Measurements from ENCODE around the gene KDM4B. TPM values are rescaled to one million over a fixed set of nuclear protein-coding genes. Genes with fewer than 3 reads are reported as not detected.
"Not testable (repeated sequence)": the region's sequence is repeated elsewhere in the genome, so short reads cannot be mapped to it uniquely, and the experiment has no call there.

Gene KDM4B
- total RNA-seq, 1 donor from 2014 or later = 46.0 TPM

DNA sequence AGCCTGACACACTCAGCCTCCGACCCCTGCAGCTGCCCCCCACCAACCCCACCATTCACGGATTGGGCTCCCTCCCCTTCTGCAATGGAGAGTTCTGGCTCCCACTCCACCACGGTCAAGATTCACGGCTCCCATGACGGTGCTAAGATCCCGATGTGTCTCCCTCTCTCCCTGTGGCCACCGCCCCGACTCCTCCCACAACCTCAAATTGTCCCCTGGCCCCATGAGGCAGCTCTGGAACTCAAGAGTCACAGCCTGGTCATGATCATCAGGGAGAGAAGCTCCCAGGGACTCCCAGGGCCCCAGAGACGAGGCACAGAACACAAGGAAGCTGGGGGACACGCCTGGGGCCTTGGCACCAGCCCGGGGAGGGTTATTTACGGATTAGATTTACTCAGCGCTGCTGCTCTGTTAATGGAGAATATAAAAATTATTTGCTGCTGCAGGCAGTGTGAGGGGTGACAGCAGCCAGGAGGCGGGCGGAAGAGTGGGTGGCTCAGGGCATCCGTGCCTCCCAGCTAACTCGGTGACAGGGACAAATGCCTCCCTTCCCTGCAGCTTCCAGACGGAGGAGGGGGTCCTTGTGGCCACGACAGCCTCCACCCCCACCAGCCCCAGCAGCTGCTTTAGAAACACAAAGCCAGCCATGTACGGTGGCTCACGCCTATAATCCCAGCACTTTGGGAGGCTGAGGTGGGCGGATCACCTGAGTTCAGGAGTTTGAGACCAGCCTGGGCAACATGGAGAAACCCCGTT, 187.5 kb downstream of the KDM4B start:
- Histone ChIP-seq H3K4me1 (no peaks in the 10 kb centered on the region), H3K27me3 (no peaks in the 10 kb centered on the region), H3K4me3 (no peak overlapping the region), H3K36me3 (peaks cover 4 to 9% of the 10 kb centered on the region in 2 donors), H3K27ac (no peak overlapping the region), H3K9me3 (no peaks in the 10 kb centered on the region)
- DNase-seq (ENCODE audit: low spot score in 2 of 2) = no peak
- TF ChIP-seq, protein P1, sequence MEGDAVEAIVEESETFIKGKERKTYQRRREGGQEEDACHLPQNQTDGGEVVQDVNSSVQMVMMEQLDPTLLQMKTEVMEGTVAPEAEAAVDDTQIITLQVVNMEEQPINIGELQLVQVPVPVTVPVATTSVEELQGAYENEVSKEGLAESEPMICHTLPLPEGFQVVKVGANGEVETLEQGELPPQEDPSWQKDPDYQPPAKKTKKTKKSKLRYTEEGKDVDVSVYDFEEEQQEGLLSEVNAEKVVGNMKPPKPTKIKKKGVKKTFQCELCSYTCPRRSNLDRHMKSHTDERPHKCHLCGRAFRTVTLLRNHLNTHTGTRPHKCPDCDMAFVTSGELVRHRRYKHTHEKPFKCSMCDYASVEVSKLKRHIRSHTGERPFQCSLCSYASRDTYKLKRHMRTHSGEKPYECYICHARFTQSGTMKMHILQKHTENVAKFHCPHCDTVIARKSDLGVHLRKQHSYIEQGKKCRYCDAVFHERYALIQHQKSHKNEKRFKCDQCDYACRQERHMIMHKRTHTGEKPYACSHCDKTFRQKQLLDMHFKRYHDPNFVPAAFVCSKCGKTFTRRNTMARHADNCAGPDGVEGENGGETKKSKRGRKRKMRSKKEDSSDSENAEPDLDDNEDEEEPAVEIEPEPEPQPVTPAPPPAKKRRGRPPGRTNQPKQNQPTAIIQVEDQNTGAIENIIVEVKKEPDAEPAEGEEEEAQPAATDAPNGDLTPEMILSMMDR (IDR thresholded peaks at IDR 0.05) = no peak
- intact Hi-C loops (cut with DNase I) = no loop called here

DNA sequence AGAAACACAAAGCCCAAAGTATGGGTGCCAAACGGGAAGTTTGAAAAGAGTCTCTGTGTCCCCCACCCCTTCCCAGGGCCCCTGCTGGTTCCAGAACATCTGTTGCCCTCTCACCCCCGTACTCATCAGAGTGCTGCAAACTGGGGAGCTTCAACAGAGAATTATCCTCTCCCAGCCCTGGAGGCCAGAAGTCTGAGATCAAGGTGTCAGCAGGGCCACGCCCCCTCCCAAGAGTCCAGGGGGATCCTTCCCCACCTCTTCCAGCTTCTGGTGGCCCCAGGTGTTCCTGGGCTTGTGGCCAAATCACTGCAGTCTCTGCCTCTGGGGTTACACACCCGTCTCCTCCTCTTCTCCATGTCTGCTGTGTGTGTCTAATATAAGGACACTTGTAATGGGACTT, 188.3 kb downstream of the KDM4B start:
- H3K27ac ChIP-seq = no peak overlapping the region
- DNase-seq (ENCODE audit: low spot score in 2 of 2) = no peak
- TF ChIP-seq, protein P1 (IDR thresholded peaks at IDR 0.05) = no peak
- H3K4me1 ChIP-seq = no peaks in the 10 kb centered on the region
- H3K9me3 ChIP-seq = no peaks in the 10 kb centered on the region
- no peaks in the 10 kb centered on the region for H3K27me3 ChIP-seq
- intact Hi-C loops (cut with DNase I) = no loop called here
- no peak overlapping the region for H3K4me3 ChIP-seq
- peaks cover 0 to 3% of the 10 kb centered on the region in 2 donors for H3K36me3 ChIP-seq

DNA sequence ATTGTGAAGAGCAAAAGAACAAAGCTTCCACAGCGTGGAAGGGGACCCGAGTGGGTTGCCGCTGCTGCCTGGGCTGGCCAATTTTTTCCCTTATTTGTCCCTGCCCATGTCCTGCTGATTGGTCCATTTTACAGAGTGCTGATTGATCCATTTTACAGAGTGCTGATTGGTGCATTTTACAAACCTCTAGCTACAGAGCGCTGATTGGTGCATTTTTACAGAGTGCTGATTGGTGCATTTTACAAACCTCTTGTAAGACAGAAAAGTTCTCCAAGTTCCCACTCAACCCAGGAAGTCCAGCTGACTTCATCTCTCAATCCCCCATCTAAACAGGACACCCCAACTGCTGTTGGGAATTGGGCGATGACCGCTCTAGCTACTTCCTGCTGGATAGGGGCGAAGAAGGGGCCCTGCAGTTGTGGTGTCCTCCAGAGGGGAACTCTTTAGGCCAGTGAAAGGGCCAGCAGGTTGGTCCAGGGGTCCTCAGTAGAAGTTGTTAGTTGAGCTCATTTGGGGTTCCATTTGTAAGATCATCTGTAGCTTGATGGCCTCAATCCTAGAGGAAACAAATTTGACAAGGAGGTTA, 189.7 kb downstream of the KDM4B start:
- intact Hi-C loops (cut with DNase I); H3K9me3 ChIP-seq; DNase-seq (ENCODE audit: low spot score in 2 of 2); H3K27me3 ChIP-seq; H3K36me3 ChIP-seq; H3K4me1 ChIP-seq; H3K4me3 ChIP-seq; H3K27ac ChIP-seq: not testable (repeated sequence)

DNA sequence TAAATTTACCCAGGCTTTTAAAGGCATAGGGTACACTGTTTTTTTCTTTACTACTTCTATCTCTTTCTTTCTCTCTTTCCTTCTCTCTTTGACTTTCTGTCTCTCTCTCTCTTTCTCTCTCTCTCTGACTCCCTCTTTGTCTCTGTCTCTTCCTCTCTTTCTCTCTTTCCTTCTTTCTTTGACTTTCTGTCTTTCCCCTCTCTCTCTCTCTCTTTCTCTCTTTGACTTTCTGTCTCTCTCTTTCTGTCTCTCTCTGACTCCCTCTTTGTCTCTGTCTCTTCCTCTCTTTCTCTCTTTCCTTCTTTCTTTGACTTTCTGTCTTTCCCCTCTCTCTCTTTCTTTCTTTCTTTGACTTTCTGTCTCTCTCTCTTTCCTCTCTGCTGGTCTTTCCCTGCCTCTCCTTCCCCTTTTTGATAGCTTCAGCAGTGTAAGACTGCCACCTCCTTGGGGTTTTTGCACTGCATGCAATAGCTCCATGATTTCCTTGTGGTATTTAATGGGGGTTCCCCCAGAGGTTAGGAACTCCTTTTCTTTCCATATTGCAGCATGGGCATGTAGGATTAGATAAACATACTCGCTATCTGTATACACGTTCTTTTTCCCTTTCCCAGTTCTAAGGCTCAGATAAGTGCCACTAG, 191.4 kb downstream of the KDM4B start:
- H3K4me3 ChIP-seq; H3K4me1 ChIP-seq; H3K9me3 ChIP-seq; H3K27me3 ChIP-seq; intact Hi-C loops (cut with DNase I); H3K36me3 ChIP-seq; DNase-seq (ENCODE audit: low spot score in 2 of 2); H3K27ac ChIP-seq: not testable (repeated sequence)

DNA sequence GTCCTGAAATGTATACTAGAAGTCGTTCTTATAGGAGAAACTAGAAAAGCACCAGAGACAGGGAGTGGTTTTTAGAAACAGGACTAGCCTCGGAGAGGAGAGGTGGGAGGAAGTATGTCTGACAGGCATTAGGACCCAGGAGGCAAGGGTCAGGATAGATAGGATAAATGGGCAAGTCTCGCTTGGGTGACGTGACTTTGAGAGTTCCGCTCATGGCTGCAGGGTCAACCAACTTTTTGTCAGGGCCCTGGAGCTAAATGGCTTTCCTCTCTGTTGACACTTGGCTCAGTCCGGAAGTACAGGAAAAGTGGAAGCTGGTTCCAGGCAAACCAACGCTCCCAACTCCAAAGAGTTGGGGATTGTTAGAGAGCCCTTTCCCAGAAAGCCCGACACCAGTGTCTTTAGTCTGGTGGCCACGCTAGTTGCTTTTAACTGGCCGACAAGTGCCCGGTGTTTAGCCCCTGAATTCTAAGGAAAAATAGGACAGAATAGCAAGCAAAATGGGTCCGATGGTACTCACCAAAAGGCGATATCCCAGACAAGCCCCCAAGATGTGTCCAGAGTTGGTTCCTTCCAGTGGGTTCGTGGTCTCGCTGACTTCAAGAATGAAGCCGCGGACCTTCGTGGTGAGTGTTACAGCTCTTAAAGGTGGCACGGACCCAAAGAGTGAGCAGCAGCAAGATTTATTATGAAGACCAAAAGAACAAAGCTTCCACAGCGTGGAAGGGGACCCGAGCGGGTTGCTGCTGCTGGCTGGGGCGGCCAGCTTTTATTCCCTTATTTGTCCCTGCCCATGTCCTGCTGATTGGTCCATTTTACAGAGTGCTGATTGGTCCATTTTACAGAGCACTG, 196.2 kb downstream of the KDM4B start:
- not testable (repeated sequence) for H3K27ac ChIP-seq

DNA sequence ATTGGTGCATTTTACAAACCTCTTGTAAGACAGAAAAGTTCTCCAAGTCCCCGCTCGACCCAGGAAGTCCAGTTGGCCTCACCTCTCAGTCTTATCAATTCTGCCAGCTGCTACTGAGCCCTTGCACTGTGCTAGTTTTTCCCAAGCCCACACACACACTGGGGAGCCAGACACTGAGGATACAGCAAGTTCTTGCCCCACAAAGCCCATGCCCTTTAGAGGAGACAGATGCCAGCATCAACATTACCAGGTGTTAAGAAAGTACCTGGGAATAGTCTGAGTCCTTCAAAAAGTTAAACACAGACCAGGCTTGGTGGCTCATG, 196.7 kb downstream of the KDM4B start:
- Histone ChIP-seq H3K36me3 (no peaks in the 10 kb centered on the region), H3K4me1 (no peaks in the 10 kb centered on the region), H3K4me3 (no peak overlapping the region), H3K27me3 (no peaks in the 10 kb centered on the region), H3K9me3 (no peaks in the 10 kb centered on the region), H3K27ac (no peak overlapping the region)
- intact Hi-C loops (cut with DNase I) = no loop called here
- no peak for DNase-seq (ENCODE audit: low spot score in 2 of 2)
- TF ChIP-seq, protein P1 (IDR thresholded peaks at IDR 0.05) = no peak

More for the DNA sequence above, 196.2 kb downstream of the KDM4B start:
- DNase-seq (ENCODE audit: low spot score in 2 of 2); H3K36me3 ChIP-seq; H3K9me3 ChIP-seq; intact Hi-C loops (cut with DNase I); H3K4me3 ChIP-seq; H3K4me1 ChIP-seq; H3K27me3 ChIP-seq: not testable (repeated sequence)

DNA sequence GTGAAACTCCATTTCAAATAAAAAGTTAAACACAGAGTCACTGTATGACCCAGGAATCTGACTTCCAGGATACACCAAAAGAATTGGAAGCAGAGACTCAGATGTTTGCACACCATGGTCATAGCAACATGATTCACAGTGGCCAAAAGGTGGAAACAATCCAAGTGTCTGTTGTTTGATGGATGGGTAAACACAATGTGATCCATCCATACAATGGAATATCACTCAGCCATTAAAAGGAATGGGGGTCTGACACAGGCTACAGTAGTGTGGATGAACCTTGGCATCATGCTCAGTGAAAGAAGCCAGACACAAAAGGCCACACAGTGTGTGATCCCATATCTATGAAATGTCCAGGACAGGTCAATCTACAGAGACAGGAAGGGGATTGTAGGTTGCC, 197.3 kb downstream of the KDM4B start:
- no peak for DNase-seq (ENCODE audit: low spot score in 2 of 2)
- intact Hi-C loops (cut with DNase I) = no loop called here

More for the DNA sequence above, 197.3 kb downstream of the KDM4B start:
- Histone ChIP-seq H3K27me3 (no peaks in the 10 kb centered on the region), H3K4me1 (no peaks in the 10 kb centered on the region), H3K36me3 (no peaks in the 10 kb centered on the region), H3K27ac (no peak overlapping the region), H3K9me3 (no peaks in the 10 kb centered on the region), H3K4me3 (no peak overlapping the region)
- TF ChIP-seq, protein P1 (IDR thresholded peaks at IDR 0.05) = no peak
